Measurements from ENCODE around the gene MICAL2.

Gene MICAL2

DNA sequence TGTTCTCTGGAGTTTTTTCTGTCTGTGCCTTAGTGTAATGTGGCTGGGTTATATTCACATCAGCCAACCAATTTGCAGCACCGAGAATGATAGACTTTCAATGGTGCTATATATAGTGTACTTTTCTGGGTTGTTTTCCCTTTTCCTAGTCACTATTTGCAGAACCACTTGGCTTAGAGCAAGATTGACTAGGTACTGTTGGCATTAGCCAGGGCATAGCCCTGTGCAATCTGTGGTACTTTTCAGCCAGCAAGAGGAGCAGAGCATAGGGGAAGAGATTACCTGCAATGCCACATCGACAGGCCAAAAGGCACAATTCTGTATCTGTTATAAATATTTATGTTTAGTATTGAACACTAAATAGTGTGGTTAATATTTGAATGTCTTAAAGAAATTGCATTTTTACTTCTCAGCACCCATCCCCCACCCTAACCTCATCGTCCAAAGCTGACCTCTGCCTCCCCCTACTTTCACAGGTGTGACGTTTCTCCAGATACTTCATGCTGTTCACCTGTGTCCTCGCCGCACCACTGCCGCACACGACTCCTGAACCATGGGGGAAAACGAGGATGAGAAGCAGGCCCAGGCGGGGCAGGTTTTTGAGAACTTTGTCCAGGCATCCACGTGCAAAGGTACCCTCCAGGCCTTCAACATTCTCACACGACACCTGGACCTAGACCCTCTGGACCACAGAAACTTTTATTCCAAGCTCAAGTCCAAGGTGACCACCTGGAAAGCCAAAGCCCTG, 51.4 kb downstream of the MICAL2 start:
- no peak for DNase-seq
- no peak overlapping the region for H3K4me3 Mint-ChIP-seq
- peaks cover 49% of the 10 kb centered on the region for H3K4me1 Mint-ChIP-seq
- peaks cover 23% of the 10 kb centered on the region for H3K27me3 Mint-ChIP-seq (ENCODE audit: low read depth, poor library complexity)
- TF ChIP-seq, protein P1, sequence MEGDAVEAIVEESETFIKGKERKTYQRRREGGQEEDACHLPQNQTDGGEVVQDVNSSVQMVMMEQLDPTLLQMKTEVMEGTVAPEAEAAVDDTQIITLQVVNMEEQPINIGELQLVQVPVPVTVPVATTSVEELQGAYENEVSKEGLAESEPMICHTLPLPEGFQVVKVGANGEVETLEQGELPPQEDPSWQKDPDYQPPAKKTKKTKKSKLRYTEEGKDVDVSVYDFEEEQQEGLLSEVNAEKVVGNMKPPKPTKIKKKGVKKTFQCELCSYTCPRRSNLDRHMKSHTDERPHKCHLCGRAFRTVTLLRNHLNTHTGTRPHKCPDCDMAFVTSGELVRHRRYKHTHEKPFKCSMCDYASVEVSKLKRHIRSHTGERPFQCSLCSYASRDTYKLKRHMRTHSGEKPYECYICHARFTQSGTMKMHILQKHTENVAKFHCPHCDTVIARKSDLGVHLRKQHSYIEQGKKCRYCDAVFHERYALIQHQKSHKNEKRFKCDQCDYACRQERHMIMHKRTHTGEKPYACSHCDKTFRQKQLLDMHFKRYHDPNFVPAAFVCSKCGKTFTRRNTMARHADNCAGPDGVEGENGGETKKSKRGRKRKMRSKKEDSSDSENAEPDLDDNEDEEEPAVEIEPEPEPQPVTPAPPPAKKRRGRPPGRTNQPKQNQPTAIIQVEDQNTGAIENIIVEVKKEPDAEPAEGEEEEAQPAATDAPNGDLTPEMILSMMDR (IDR thresholded peaks at IDR 0.05), result no peak
- no peak overlapping the region for H3K27ac Mint-ChIP-seq
- H3K9me3 Mint-ChIP-seq, result no peaks in the 10 kb centered on the region
- H3K36me3 Mint-ChIP-seq (ENCODE audit: low read depth), result no peaks in the 10 kb centered on the region

DNA sequence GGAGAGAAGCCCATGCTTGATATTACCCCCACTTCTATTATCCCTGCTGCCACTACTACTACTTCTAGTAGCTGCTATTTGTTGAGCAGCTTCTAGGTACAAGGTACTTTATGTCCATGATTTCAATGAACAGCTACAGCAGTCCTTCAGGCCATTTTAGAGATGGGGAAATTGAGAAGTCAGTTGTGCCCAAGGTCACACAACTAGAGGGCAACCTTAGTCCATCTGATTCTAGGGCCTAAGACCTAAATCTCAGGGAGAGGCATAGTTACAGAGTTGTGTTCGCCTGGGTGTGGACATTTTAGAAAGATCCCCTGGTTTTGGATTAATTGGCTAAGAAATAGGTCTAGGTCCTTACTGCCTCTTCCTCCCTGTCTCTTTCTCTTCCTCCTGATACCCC, 52.3 kb downstream of the MICAL2 start:
- no peak overlapping the region for H3K4me3 Mint-ChIP-seq
- no peak for DNase-seq
- H3K27ac Mint-ChIP-seq, result no peak overlapping the region
- peaks cover 25% of the 10 kb centered on the region for H3K27me3 Mint-ChIP-seq (ENCODE audit: low read depth, poor library complexity)
- H3K36me3 Mint-ChIP-seq (ENCODE audit: low read depth), result no peaks in the 10 kb centered on the region
- TF ChIP-seq, protein P1 (IDR thresholded peaks at IDR 0.05), result no peak
- peaks cover 57% of the 10 kb centered on the region for H3K4me1 Mint-ChIP-seq
- H3K9me3 Mint-ChIP-seq, result no peaks in the 10 kb centered on the region

DNA sequence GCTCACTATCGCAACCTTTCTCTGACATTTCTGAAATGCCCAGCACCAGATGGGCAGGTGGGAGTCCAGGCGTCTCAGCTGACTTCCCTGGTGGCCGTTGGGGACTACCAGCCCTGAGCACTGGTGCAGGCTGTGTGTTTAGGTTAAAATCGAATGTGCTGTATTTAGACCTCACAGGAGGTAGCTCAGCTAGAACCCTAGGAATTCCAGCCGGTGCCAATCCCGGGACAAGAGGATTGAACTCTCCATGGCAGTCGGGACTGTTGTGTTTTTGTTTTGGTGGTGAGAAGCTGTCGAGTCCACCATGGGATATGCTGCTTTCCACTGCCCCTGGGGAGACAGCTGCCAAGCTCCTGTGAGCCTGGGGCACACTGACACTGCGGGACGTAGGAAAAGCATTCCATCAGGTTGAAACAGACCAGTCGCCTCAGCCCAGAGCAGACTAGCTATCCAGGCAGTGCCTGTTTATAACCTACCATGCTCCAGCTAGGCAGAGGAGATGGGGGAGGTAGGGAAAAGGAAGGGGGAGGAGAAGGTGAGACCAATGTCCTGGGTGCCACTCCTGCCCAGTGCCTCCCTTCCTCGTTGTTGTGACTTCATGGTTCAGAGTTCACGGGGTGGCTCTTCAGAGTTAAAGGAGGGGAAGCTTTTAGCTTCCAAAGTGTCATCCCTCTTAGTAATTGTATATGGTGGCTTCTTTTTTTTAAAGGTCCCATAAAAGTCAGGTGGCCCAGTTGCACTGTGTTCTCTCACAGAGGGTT, 53.0 kb downstream of the MICAL2 start:
- Mint-ChIP-seq H3K27me3 (ENCODE audit: low read depth, poor library complexity) (peaks cover 25% of the 10 kb centered on the region), H3K4me3 (no peak overlapping the region), H3K27ac (no peak overlapping the region), H3K4me1 (peaks cover 57% of the 10 kb centered on the region), H3K36me3 (ENCODE audit: low read depth) (no peaks in the 10 kb centered on the region), H3K9me3 (no peaks in the 10 kb centered on the region)
- TF ChIP-seq, protein P1 (IDR thresholded peaks at IDR 0.05), result no peak
- DNase-seq, result no peak

DNA sequence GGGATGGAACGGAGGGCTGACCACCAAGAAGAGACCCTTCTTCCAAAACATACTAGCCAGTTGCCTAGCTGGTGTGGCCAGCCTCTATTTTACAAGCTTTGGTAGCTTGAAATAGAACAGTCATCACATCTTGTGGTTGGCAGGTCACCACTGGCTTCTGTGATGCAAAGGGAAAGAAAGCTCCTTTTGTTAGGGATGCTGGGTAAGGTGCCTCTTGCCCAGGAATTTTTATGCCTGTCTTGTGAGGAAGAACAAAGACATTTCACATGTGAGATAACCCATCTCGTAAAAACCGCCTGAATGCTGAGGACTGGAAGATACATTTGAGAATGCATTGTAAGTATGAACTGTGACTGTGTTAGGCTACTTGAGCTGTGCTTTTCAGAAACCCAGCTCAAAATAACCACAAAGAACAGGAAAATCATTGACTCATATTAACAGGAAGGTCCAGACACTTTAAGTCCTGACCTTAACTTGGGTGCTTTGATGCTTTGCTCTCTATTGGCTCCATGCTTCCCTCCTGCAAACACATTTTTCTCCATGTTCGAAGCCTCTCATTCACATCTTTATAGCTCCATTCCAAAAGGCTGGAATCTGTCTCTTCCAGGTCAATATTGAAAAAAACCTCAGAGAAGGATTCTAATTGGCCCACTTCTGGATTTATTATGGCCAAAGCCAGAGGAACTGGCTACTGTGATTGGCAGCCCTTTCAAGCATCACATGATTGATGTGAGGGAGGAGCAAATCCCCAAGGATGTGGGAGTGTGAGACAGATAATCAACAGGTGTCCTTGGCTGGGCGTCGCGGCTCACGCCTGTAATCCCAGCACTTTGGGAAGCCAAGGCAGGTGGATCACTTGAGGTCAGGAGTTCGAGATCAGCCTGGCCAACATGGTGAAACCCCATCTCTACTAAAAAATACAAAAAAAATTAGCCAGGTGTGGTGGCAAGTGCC, 53.9 kb downstream of the MICAL2 start:
- peaks cover 47% of the 10 kb centered on the region for H3K4me1 Mint-ChIP-seq
- no peak for DNase-seq
- TF ChIP-seq, protein P1 (IDR thresholded peaks at IDR 0.05), result no peak
- H3K9me3 Mint-ChIP-seq, result no peaks in the 10 kb centered on the region
- no peak overlapping the region for H3K4me3 Mint-ChIP-seq
- H3K36me3 Mint-ChIP-seq (ENCODE audit: low read depth), result no peaks in the 10 kb centered on the region
- peak overlapping the region; percentile 26 for H3K27ac Mint-ChIP-seq
- peaks cover 22% of the 10 kb centered on the region for H3K27me3 Mint-ChIP-seq (ENCODE audit: low read depth, poor library complexity)

DNA sequence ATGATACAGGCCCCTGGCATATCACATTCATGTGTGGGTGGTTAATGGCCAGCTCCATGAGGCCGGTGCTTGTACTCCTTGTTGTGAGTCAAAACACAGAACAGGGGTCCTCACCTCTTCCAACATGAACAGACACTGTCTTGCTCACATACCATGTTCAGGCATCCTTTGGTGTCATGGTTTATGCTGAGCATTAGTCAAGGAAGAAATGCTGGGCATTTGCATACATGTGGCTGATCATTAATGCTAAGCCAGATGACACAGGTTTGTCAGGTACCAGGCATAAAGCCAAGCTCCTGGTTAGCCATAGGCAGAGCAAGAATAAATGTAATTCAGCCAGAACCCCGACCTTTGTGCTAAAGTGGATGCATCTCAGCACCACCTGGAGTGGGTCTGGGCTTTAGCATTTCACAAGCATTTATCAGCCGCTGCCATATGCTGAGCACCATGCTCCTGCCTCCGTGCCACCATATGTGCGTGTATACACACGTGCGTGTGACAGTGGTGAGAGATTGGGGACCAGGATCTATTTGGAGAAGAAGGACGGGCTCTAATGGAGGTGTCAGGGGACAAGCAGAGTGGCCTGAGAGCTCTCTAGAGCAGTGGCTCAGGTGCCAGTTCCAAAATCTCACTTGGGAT, 55.0 kb downstream of the MICAL2 start:
- Mint-ChIP-seq H3K9me3 (no peaks in the 10 kb centered on the region), H3K4me3 (no peak overlapping the region), H3K36me3 (ENCODE audit: low read depth) (no peaks in the 10 kb centered on the region), H3K4me1 (peaks cover 43% of the 10 kb centered on the region), H3K27ac (no peak overlapping the region), H3K27me3 (ENCODE audit: low read depth, poor library complexity) (peaks cover 22% of the 10 kb centered on the region)
- TF ChIP-seq, protein P1 (IDR thresholded peaks at IDR 0.05), result no peak
- no peak for DNase-seq

All from nephron progenitor cell (in vitro differentiated cells).